ENCODE measurements around the gene ZNF697. TPM values are rescaled to one million over a fixed set of nuclear protein-coding genes. Genes with fewer than 3 reads are reported as not detected.
"Not testable (repeated sequence)": the region's sequence is repeated elsewhere in the genome, so short reads cannot be mapped to it uniquely, and the experiment has no call there.

ZNF697 gene
- total RNA-seq, result 1 to 10 TPM; 2.3 to 5.4 (median 3.6) TPM

GRCh38 chr1:119647734-119648619 lies at the start of gene ZNF697:
Gene ZNF697, minus strand, starts transcription at chr1:119648266. Its CDS starts 22,166 bp downstream, at chr1:119626100.
- DNase-seq (ENCODE audit: low spot score in 2 of 2), result peak; percentile 96 to 99
- intact Hi-C loops (cut with DNase I; ENCODE audit: low total_unique reads), result no loop called here
- WGBS, 2 donors, result 0 to 1% methylated on average over 41 to 46 of the region's 81 CpGs
- peak within 1 kb of the TSS; percentile 98 for H3K4me3 ChIP-seq (ENCODE audit: low read depth, poor library complexity, severe bottlenecking)
- TF ChIP-seq POLR2A (IDR thresholded peaks at IDR 0.05) (no peak), CTCF (IDR thresholded peaks at IDR 0.05) (no peak)

GRCh38 chr1:119697598-119697997 lies 49.5 kb upstream of the ZNF697 start:
- no peak overlapping the region for H3K4me3 ChIP-seq (ENCODE audit: low read depth, poor library complexity, severe bottlenecking)
- 69 to 75% methylated on average over 3 of the region's 3 CpGs for WGBS, 2 donors
- TF ChIP-seq POLR2A (IDR thresholded peaks at IDR 0.05) (no peak), CTCF (IDR thresholded peaks at IDR 0.05) (no peak)
- intact Hi-C loops (cut with DNase I; ENCODE audit: low total_unique reads), result no loop called here
- no peak for DNase-seq (ENCODE audit: low spot score in 2 of 2)

- H3K4me3 ChIP-seq (ENCODE audit: low read depth, poor library complexity, severe bottlenecking); intact Hi-C loops (cut with DNase I; ENCODE audit: low total_unique reads); DNase-seq (ENCODE audit: low spot score in 2 of 2): not testable (repeated sequence)
- WGBS, 2 donors, result 73 to 75% methylated on average over 4 of the region's 4 CpGs
Observed at GRCh38 chr1:119696863-119697262, 48.8 kb upstream of the ZNF697 start.

- intact Hi-C loops (cut with DNase I; ENCODE audit: low total_unique reads), result no loop called here
- no peak for DNase-seq (ENCODE audit: low spot score in 2 of 2)
- TF ChIP-seq POLR2A (IDR thresholded peaks at IDR 0.05) (no peak), CTCF (IDR thresholded peaks at IDR 0.05) (no peak)
- H3K4me3 ChIP-seq (ENCODE audit: low read depth, poor library complexity, severe bottlenecking), result no peak overlapping the region
Observed at GRCh38 chr1:119689511-119689910, 41.4 kb upstream of the ZNF697 start.

GRCh38 chr1:119688810-119689209 lies 40.7 kb upstream of the ZNF697 start:
- no peak for DNase-seq (ENCODE audit: low spot score in 2 of 2)
- no peak overlapping the region for H3K4me3 ChIP-seq (ENCODE audit: low read depth, poor library complexity, severe bottlenecking)
- no peak for TF ChIP-seq POLR2A (IDR thresholded peaks at IDR 0.05)
- no peak for TF ChIP-seq CTCF (IDR thresholded peaks at IDR 0.05)
- intact Hi-C loops (cut with DNase I; ENCODE audit: low total_unique reads), result no loop called here

GRCh38 chr1:119687434-119688079 lies 39.5 kb upstream of the ZNF697 start:
- 35 to 49% methylated on average over 2 of the region's 2 CpGs for WGBS, 2 donors
- no peak overlapping the region for H3K4me3 ChIP-seq (ENCODE audit: low read depth, poor library complexity, severe bottlenecking)
- intact Hi-C loops (cut with DNase I; ENCODE audit: low total_unique reads), result no loop called here
- no peak for DNase-seq (ENCODE audit: low spot score in 2 of 2)
- TF ChIP-seq CTCF (IDR thresholded peaks at IDR 0.05) (no peak), POLR2A (IDR thresholded peaks at IDR 0.05) (no peak)

Measured in lower leg skin (tissue), 4 donors.